ENCODE results near the gene TNNT3. TPM values are rescaled to one million over a fixed set of nuclear protein-coding genes. Genes with fewer than 3 reads are reported as not detected.

The TNNT3 gene
- 30.7 TPM for total RNA-seq
- long read RNA-seq, partial matches to known transcripts, result 13 of 19 reads
- long read RNA-seq, other reads (novel, unspliced or antisense), result 6 of 19 reads

DNA sequence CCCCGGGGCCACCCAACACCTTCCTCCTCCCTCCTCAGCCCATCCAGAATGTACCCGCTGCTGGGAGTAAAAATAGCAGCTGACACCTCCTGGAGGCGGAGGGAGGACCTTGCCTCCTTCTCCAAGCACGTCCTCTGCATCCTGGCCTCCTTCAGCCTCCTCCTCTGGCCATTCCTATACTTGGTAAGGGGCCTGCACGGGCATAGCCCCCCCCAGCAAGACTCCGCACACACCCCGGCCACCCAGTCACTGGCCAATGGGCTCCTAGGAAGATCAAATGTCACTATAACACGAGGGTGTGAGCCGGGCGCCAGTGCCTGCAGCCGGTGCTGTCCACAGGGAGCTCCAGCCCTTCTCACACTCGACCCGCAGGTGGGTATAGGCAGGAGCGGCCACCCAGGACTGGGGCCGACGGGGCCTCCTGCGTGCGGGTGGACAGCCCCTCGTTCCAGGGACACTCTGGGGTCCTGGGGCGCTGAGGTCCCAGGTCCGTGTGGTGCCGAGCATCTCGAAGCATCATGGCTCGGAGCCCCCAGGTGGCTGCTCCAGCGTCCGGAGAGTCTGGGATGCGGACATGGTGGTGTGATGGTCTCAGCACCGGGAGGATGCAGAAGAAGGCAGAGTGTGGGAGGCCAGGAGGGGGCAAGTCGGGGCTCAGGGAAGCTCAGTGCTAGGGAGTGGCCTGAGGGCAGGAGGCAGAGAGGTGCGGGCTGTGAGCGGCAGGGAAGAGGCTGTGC, at the start of gene TNNT3:
TSS of gene TNNT3 (plus strand) at position 313 of the 737 bp plus-strand sequence. CDS start 3,172 bp downstream, outside the sequence.
- peaks cover 85% of the 10 kb centered on the region for H3K4me1 ChIP-seq
- no peak for DNase-seq
- peak within 1 kb of the TSS; percentile 59 for H3K4me3 ChIP-seq
- TF ChIP-seq, protein P1, sequence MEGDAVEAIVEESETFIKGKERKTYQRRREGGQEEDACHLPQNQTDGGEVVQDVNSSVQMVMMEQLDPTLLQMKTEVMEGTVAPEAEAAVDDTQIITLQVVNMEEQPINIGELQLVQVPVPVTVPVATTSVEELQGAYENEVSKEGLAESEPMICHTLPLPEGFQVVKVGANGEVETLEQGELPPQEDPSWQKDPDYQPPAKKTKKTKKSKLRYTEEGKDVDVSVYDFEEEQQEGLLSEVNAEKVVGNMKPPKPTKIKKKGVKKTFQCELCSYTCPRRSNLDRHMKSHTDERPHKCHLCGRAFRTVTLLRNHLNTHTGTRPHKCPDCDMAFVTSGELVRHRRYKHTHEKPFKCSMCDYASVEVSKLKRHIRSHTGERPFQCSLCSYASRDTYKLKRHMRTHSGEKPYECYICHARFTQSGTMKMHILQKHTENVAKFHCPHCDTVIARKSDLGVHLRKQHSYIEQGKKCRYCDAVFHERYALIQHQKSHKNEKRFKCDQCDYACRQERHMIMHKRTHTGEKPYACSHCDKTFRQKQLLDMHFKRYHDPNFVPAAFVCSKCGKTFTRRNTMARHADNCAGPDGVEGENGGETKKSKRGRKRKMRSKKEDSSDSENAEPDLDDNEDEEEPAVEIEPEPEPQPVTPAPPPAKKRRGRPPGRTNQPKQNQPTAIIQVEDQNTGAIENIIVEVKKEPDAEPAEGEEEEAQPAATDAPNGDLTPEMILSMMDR (IDR thresholded peaks at IDR 0.05; ENCODE audit: borderline replicate concordance), result no peak
- H3K9me3 ChIP-seq (replicated peaks), result no peaks in the 10 kb centered on the region
- no peaks in the 10 kb centered on the region for H3K27me3 ChIP-seq (ENCODE audit: low read depth)
- H3K27ac ChIP-seq (replicated peaks), result peak within 1 kb of the TSS; percentile 92
- H3K36me3 ChIP-seq, result no peaks in the 10 kb centered on the region
- intact Hi-C loops (cut with micrococcal nuclease), result loop anchor here (5.0 kb wide), 1 partner anchor 37 kb away; no protein-coding TSS in a partner anchor

DNA sequence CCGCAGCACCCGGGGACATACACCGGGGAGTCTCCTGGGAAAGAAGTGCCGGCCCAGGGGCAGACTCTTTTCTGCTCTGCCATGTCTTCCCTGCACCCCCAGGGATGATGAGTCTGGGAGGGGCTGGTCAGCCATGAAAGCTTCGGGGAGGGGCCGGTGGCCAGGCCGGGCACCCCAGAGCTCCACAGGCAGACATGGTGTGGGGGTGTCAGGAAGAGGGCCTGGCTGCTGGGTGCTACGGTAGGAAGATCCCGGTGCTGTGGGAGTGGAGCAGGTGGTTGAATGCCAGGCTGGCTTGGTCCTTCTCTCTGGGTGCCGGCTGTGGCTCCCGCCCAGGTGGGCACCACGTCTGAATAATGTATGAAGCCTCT, 49.2 kb upstream of the TNNT3 start:
- intact Hi-C loops (cut with micrococcal nuclease), result no loop called here
- Histone ChIP-seq H3K9me3 (replicated peaks) (no peaks in the 10 kb centered on the region), H3K27ac (replicated peaks) (peak overlapping the region; percentile 89), H3K27me3 (ENCODE audit: low read depth) (peaks cover 37% of the 10 kb centered on the region), H3K4me3 (peak overlapping the region; percentile 64), H3K36me3 (no peaks in the 10 kb centered on the region), H3K4me1 (peaks cover 56% of the 10 kb centered on the region)
- TF ChIP-seq, protein P1 (IDR thresholded peaks at IDR 0.05; ENCODE audit: borderline replicate concordance), result no peak
- peak; percentile 19 for DNase-seq

DNA sequence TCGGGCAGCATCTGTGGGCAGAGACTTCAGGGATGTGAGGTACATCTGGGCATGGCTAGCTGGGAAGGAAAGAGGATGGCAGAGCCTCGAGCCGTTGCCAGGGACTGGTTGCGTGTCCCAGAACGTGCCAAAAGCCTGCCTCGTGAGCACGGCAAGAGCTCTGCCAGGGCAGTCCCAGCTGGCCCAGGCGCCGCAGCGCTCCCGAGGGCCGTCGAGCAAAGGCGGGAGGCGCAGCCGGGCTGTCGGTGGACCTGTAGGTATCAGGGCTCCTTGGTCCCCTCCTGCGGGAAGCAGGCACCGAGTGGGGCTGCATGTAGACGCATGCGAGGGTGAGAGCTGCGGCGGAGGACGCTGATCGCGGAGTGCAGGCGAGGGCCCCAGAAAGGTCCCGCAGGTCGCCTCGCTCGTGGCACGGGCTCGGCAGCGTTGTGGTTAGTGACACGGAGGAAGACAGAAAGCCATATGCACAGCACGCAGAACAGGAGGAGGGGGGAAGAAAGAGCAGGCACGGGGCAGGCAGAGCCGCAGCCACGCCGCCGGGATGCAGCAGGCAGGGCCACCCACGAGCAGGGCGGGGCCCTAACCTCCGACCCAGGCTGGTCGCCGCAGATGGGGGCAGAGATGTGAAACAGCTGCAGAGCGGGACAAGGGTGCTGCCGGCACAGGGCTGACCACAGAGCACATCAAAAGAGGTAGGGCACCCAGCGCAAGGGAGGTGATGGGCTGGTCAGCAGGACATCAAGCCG, 48.6 kb upstream of the TNNT3 start:
- peak; percentile 49 for DNase-seq

DNA sequence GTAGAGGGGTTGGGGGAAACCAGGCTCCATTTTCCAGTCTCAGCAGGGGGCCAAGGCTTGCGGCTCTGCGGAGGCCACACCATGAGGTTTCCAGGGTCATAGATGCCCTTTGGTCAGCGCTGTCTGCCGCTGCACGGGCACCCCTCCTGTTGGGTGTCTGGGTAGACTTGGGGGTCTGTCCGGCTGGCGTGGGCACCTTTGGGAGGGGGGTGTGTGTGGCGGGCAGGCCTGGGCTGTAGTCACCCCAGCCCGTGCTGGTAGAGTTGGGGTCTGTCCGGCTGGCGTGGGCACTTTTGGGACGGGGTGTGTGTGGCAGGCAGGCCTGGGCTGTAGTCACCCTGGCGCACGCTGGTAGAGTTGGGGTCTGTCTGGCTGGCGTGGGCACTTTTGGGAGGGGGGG, 48.0 kb upstream of the TNNT3 start:
- peaks cover 59% of the 10 kb centered on the region for H3K4me1 ChIP-seq
- H3K36me3 ChIP-seq, result no peaks in the 10 kb centered on the region
- H3K27me3 ChIP-seq (ENCODE audit: low read depth), result peaks cover 37% of the 10 kb centered on the region
- peak overlapping the region; percentile 64 for H3K4me3 ChIP-seq
- TF ChIP-seq, protein P1 (IDR thresholded peaks at IDR 0.05; ENCODE audit: borderline replicate concordance), result no peak
- no peaks in the 10 kb centered on the region for H3K9me3 ChIP-seq (replicated peaks)
- intact Hi-C loops (cut with micrococcal nuclease), result no loop called here
- peak overlapping the region; percentile 89 for H3K27ac ChIP-seq (replicated peaks)
- peak; percentile 10 for DNase-seq

More for the DNA sequence above, 48.6 kb upstream of the TNNT3 start:
- Histone ChIP-seq H3K4me3 (peak overlapping the region; percentile 64), H3K36me3 (no peaks in the 10 kb centered on the region), H3K4me1 (peaks cover 58% of the 10 kb centered on the region), H3K27ac (replicated peaks) (peak overlapping the region; percentile 89), H3K27me3 (ENCODE audit: low read depth) (peaks cover 37% of the 10 kb centered on the region), H3K9me3 (replicated peaks) (no peaks in the 10 kb centered on the region)
- intact Hi-C loops (cut with micrococcal nuclease), result no loop called here
- TF ChIP-seq, protein P1 (IDR thresholded peaks at IDR 0.05; ENCODE audit: borderline replicate concordance), result no peak

DNA sequence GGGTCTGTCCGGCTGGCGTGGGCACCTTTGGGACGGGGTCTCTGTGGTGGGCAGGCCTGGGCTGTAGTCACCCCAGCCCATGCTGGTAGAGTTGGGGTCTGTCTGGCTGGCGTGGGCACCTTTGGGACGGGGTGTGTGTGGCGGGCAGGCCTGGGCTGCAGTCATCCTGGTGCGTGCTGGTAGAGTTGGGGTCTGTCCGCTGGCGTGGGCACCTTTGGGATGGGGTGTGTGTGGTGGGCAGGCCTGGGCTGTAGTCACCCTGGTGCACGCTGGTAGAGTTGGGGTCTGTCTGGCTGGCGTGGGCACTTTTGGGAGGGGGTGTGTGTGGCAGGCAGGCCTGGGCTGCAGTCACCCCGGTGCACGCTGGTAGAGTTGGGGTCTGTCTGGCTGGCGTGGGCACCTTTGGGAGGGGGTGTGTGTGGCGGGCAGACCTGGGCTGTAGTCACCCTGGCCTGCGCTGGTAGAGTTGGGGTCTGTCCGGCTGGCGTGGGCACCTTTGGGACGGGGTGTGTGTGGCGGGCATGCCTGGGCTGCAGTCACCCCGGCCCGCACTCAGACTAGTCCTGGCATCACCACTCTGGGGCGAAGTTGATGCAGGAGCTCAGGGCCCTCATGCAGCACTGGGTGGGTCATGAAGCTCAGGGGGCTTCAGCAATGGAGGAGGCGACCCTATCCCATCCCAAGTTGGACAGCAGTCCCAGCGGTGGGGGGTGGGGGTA, 47.1 kb upstream of the TNNT3 start:
- Histone ChIP-seq H3K4me1 (peaks cover 61% of the 10 kb centered on the region), H3K27ac (replicated peaks) (peak overlapping the region; percentile 73)
- intact Hi-C loops (cut with micrococcal nuclease), result no loop called here

More for the DNA sequence above, 47.1 kb upstream of the TNNT3 start:
- DNase-seq, result peak; percentile 20
- peak overlapping the region; percentile 50 for H3K4me3 ChIP-seq
- no peaks in the 10 kb centered on the region for H3K36me3 ChIP-seq
- TF ChIP-seq, protein P1 (IDR thresholded peaks at IDR 0.05; ENCODE audit: borderline replicate concordance), result no peak
- peaks cover 37% of the 10 kb centered on the region for H3K27me3 ChIP-seq (ENCODE audit: low read depth)
- H3K9me3 ChIP-seq (replicated peaks), result no peaks in the 10 kb centered on the region
